GM18867 (cell line): Measurements from ENCODE around the gene ERMN.
"Not testable (repeated sequence)": the region's sequence is repeated elsewhere in the genome, so short reads cannot be mapped to it uniquely, and the experiment has no call there.

ENCODE experiments used
- ATAC-seq: cut with Tn5 transposase; IDR thresholded peaks from one replicate; pipeline ENCODE4 v1.9.1; 2021; ENCODE audit warnings: mild to moderate bottlenecking, moderate library complexity; ENCODE audit not compliant: unreplicated experiment

The ERMN gene

GRCh38 chr2:157325786-157326185 lies at the start of gene ERMN:
Gene ERMN (minus strand): TSS chr2:157325824. CDS start chr2:157325642, 182 bp downstream.
- ATAC-seq, result no peak

- no peak for ATAC-seq
Measured at GRCh38 chr2:157375384-157375783, 49.8 kb upstream of the ERMN start.

DNA sequence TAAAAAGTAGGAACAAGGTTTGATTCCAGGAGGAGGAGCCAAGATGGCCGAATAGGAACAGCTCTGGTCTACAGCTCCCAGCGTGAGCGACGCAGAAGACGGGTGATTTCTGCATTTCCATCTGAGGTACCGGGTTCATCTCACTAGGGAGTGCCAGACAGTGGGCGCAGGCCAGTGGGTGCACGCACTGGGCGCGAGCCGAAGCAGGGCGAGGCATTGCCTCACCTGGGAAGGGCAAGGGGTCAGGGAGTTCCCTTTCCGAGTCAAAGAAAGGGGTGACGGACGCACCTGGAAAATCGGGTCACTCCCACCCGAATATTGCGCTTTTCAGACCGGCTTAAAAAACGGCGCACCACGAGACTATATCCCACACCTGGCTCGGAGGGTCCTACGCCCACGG lies 42.9 kb upstream of the ERMN start:
- not testable (repeated sequence) for ATAC-seq

GRCh38 chr2:157367704-157368103 lies 42.1 kb upstream of the ERMN start:
- no peak for ATAC-seq

- ATAC-seq, result peak; percentile 94
Measured at GRCh38 chr2:157364257-157364974, 38.8 kb upstream of the ERMN start.

- ATAC-seq, result peak; percentile 31
Measured at GRCh38 chr2:157363612-157364101, 38.0 kb upstream of the ERMN start.

DNA sequence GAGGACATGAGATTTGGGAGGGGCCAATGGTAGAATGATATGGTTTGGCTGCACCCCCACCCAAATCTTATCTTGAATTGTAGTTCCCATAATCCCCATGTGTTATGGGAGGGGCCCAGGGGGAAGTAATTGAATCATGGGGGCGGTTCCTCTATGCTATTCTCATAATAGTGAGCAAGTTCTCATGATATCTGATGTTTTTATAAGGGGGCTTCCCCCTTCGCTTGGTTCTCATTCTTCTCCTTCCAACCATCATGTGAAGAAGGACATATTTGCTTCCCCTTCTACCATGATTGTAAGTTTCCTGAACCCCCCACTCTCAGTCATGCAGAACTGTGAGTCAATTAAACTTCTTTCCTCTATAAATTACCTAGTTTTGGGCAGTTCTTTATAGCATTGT lies 37.0 kb upstream of the ERMN start:
- no peak for ATAC-seq

- no peak for ATAC-seq
Measured at GRCh38 chr2:157361526-157361925, 35.9 kb upstream of the ERMN start.

GRCh38 chr2:157359628-157360027 lies 34.0 kb upstream of the ERMN start:
- ATAC-seq, result no peak

GRCh38 chr2:157355618-157356017 lies 30.0 kb upstream of the ERMN start:
- ATAC-seq, result no peak

DNA sequence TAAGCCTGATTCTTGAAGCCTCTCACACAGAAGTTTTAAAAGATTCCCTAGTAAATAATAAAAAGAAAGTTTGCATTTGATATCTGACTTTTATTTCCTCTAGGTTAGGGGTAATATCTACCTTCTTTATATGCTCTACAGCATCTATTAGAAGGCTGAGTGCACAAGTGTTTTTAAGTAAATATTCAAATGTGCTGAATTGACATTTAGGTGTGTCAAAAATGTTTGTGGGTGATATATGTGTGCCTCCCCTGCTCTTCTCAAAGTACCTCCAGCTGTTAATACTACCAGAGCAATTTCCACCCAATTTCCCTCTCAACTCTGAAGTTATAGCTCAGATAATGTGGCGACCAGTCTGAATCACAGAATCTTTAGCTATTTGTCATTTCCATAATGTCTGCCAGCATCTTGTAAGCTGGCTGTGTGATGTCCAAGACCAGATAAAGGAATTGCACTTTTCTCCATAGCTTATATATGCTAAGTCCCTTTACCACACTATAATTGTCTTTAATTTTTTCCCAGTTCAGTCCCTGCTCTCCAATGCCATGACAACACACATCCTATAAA lies 24.4 kb upstream of the ERMN start:
- ATAC-seq, result no peak

DNA sequence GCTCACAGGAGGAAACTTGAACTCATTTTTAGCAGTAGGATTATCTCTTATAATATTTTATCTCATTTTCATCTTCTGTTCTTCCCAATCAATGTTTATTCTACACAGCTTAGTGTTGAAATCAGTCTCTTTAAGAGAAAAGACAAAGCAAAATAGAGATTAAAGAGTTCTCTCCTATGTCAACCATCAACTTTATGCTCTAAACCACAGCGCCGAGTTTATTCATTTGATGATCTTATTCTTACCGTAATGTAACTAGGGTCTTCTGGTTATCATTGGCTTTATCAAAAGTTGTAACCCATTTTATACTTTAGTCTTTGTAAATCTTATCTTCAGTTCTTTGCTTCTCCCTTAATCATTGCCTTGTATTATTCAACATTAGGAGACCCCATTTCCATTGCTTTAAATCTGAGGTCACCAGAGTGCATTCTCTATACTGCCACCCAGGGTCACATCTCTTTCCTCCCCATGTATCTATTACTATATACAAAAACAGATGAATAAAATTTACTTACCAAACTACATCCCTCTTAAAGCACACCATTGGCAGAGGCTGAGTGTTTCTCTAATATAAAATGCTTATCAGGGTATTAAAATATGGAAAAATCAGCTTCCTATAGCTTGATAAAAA lies 22.8 kb upstream of the ERMN start:
- no peak for ATAC-seq

- no peak for ATAC-seq
Measured at GRCh38 chr2:157345647-157346389, 20.2 kb upstream of the ERMN start.

- not testable (repeated sequence) for ATAC-seq
Measured at GRCh38 chr2:157341381-157341780, 15.8 kb upstream of the ERMN start.

DNA sequence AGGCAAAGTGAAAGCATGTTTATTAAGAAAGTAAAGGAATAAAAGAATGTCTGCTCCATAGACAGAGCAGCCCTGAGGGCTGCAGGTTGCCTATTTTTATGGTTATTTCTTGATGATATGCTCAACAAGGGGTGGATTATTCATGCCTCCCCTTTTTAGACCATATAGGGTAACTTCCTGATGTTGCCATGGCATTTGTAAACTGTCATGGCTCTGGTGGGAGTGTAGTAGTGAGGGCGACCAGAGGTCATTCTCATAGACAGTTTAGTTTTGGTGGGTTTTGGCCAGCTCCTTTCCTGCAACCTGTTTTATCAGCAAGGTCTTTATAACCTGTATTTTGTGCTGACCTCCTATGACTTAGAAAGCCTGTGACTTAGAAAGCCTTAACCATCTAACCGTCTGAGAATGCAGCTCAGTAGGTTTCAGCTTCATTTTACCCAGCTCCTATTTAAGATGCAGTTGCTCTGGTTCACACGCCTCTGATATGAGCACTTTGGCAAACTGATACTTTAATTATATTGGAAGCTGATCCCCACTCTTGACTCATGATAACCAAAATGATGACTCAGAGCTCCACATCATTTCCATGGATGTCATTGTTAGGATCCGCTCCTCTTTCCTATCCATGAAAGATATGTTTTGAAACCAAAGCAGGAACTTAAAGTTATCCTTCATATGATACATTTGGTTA lies 14.5 kb upstream of the ERMN start:
- ATAC-seq, result no peak

DNA sequence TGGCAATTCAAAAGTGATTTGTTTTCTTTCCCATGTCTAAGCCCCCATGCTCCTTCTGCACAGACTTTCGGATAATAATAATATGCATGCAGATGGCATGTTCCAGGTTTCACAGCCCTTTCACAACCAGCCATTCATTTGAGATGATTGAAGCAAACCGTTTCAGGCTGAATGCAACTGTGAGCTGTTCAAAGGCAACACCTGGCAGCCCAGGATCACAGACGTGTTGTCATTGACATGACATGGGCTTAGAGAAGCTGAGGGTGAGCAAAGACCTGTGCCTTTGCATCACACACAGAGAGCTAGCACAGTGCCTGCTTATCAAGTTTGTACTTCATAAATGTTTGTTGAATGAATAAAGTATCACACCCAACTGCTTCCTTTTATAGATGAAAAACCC lies 12.4 kb upstream of the ERMN start:
- ATAC-seq, result no peak

GRCh38 chr2:157336137-157337010 lies 10.8 kb upstream of the ERMN start:
- ATAC-seq, result no peak

- no peak for ATAC-seq
Measured at GRCh38 chr2:157334797-157335196, 9.2 kb upstream of the ERMN start.

DNA sequence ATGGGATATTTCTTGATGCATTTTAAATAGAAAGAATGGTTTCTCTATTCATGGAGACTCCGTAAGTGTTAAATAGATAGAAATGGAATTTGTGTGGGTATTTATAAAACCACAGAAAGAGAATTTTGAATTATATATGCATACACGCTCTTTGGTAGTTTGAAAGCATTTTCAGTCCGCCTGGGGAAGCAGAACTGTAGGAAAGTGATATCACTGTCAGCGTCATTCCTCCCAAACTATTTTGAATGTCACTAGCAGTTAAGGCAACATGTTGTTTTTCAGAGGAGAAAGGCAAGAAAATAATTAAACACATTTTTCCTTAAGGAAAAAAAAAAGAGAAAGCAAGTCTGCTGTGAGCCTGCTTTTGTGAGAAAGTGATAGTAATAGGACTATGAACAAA lies 8.7 kb upstream of the ERMN start:
- ATAC-seq, result no peak
